ENCODE measurements around the gene GFOD2. TPM values are rescaled to one million over a fixed set of nuclear protein-coding genes. Genes with fewer than 3 reads are reported as not detected.

Gene GFOD2
- total RNA-seq (2014; rRNA removed; shearing (Covaris generic)): 10.2 and 17.5 TPM in 2 replicates
- 10.1 and 11.4 TPM in 2 replicates for polyA plus RNA-seq (2016; fragmentation: Nextera tagmentation; extraction: Ambion mirVana)

DNA sequence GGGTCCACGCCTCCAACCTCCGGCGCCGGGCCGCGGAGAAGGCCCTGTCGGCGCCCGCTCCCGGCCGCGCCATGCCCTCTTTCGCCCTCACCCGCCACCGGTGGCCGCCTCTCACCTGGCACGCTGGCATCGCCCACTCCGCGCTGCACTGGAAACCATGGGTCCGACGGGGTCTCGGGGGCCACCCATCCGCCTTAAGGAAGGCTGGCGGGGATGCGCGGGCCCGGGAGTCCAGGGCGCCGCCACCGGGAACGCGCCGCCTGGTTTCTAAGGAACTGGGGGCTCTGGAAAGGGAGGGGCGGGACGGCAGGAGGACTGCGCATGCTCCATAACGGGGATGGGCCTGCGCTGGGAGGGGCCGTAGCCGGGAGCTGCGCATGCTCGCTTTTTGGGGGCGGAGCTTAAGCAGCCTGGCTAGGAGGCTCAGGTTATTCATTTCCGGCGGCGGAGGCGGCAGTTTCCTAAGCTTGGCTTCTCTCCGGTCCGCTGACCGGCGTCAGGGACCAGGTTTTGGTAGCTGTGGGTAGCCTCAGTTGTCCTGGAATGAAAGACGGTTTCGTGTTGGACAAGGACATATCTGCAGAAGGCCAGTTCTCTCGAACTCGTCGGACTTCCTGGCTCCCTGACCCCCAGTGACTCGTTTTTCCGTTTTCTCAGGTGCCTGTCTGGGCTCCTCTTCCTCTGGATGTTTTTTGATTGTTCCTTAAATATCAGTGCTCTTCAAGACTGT lies at the start of gene GFOD2:
TSS of gene GFOD2 (minus strand) at position 269 of the 730 bp plus-strand sequence. CDS start 33,601 bp downstream, outside the sequence.
- Histone ChIP-seq H4K20me1 (ENCODE audit: insufficient read depth) (no peaks in the 10 kb centered on the region; the same call in 1 of the 2 replicates), H3K79me2 (ENCODE audit: insufficient read depth) (peaks cover 49% of the 10 kb centered on the region), H3F3A (ENCODE audit: insufficient read depth) (peaks cover 23% of the 10 kb centered on the region; the same call in 1 of the 2 replicates), H3K9me3 (ENCODE audit: low read depth) (no peaks in the 10 kb centered on the region), H3K9ac (peak within 1 kb of the TSS; percentile 85), H3K27me3 (replicated peaks; ENCODE audit: insufficient read depth) (no peaks in the 10 kb centered on the region), H3K4me1 (ENCODE audit: insufficient read depth) (peaks cover 30% of the 10 kb centered on the region), H2AFZ (peak within 1 kb of the TSS; percentile 94), H3K27ac (peak within 1 kb of the TSS; percentile 84), H3K9me2 (ENCODE audit: insufficient read depth) (no peaks in the 10 kb centered on the region), H3K4me2 (ENCODE audit: unreplicated experiment) (peak within 1 kb of the TSS; percentile 99), H3K4me3 (peak within 1 kb of the TSS; percentile 84), H3K36me3 (ENCODE audit: low read depth) (no peaks in the 10 kb centered on the region)
- in situ Hi-C loops (cut with MboI): no loop called here
- TF ChIP-seq EZH2 (IDR thresholded peaks at IDR 0.05; ENCODE audit: insufficient read depth, poor library complexity, severe bottlenecking): no peak
- no peak for TF ChIP-seq EZH2phosphoT487 (IDR thresholded peaks at IDR 0.05; ENCODE audit: insufficient read depth, low read depth)
- WGBS, 2 experiments (ENCODE audit: low coverage in 1 of 2, low lambda C conversion rate in 2 of 2, missing lambda C conversion rate in 2 of 2): 1 to 2% methylated on average over 49 to 58 of the region's 59 CpGs
- DNase-seq: peak; percentile 97

DNA sequence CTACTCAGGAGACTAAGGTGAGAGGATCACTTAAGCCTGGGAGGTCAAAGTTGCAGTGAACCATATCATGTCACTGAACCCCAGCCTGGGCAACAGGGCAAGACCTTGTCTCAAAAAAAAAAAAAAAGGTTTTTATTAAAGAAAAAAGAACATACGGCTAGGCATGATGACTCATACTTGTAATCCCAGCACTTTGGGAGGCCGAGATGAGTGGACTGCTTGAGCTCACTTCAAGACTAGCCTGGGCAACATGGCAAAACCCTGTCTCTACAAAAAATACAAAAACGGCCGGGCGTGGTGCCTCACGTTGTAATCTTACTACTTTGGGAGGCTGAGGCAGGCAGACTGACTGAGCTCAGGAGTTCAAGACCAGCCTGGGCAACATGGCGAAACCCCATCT lies 48.8 kb upstream of the GFOD2 start:
- no peaks in the 10 kb centered on the region for H3K27me3 ChIP-seq (replicated peaks; ENCODE audit: insufficient read depth)
- H3K36me3 ChIP-seq (ENCODE audit: low read depth): no peaks in the 10 kb centered on the region
- H3K9me3 ChIP-seq (ENCODE audit: low read depth): no peaks in the 10 kb centered on the region
- peaks cover 4% of the 10 kb centered on the region; the same call in 1 of the 2 replicates for H4K20me1 ChIP-seq (ENCODE audit: insufficient read depth)
- no peak overlapping the region for H2AFZ ChIP-seq
- DNase-seq: peak; percentile 77
- no peak overlapping the region for H3K4me3 ChIP-seq
- no peaks in the 10 kb centered on the region for H3K4me1 ChIP-seq (ENCODE audit: insufficient read depth)
- H3K27ac ChIP-seq: no peak overlapping the region
- no peaks in the 10 kb centered on the region for H3K9me2 ChIP-seq (ENCODE audit: insufficient read depth)
- no peak overlapping the region for H3K4me2 ChIP-seq (ENCODE audit: unreplicated experiment)
- in situ Hi-C loops (cut with MboI): no loop called here
- H3F3A ChIP-seq (ENCODE audit: insufficient read depth): no peaks in the 10 kb centered on the region
- peaks cover 7% of the 10 kb centered on the region; the same call in 1 of the 2 replicates for H3K79me2 ChIP-seq (ENCODE audit: insufficient read depth)
- WGBS, 2 experiments (ENCODE audit: low coverage in 1 of 2, low lambda C conversion rate in 2 of 2, missing lambda C conversion rate in 2 of 2): 69 to 74% methylated on average over 7 of the region's 7 CpGs
- no peak overlapping the region for H3K9ac ChIP-seq
- TF ChIP-seq EZH2 (IDR thresholded peaks at IDR 0.05; ENCODE audit: insufficient read depth, poor library complexity, severe bottlenecking) (no peak), EZH2phosphoT487 (IDR thresholded peaks at IDR 0.05; ENCODE audit: insufficient read depth, low read depth) (no peak)

DNA sequence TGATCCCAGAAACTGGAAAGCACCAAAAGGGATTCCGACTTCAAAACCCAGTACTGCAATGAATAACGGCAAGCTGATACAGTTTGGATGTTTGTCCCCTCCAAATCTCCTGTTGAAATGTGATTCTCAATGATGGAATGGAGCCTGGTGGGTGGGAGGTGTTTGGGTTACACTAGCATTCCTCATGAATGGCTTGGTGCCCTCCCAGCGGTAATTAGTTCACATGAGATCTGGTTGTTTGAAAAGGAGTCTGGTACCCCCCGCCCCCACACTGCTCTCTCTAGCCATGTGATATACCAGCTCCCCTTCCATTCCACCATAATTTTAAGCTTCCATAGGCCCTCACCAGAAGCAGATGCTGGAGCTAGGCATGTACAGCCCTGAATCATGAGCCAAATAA lies 47.2 kb upstream of the GFOD2 start:
- Histone ChIP-seq H3K36me3 (ENCODE audit: low read depth) (no peaks in the 10 kb centered on the region), H3K4me2 (ENCODE audit: unreplicated experiment) (no peak overlapping the region), H3K4me1 (ENCODE audit: insufficient read depth) (no peaks in the 10 kb centered on the region), H3K27me3 (replicated peaks; ENCODE audit: insufficient read depth) (no peaks in the 10 kb centered on the region), H3K9me2 (ENCODE audit: insufficient read depth) (no peaks in the 10 kb centered on the region), H3K27ac (no peak overlapping the region), H3K9ac (no peak overlapping the region), H3K79me2 (ENCODE audit: insufficient read depth) (no peaks in the 10 kb centered on the region; the same call in 1 of the 2 replicates), H3K9me3 (ENCODE audit: low read depth) (no peaks in the 10 kb centered on the region), H4K20me1 (ENCODE audit: insufficient read depth) (peaks cover 4% of the 10 kb centered on the region; the same call in 1 of the 2 replicates), H2AFZ (no peak overlapping the region), H3F3A (ENCODE audit: insufficient read depth) (no peaks in the 10 kb centered on the region), H3K4me3 (no peak overlapping the region)
- in situ Hi-C loops (cut with MboI): no loop called here
- WGBS, 2 experiments (ENCODE audit: low coverage in 1 of 2, low lambda C conversion rate in 2 of 2, missing lambda C conversion rate in 2 of 2): 75 to 78% methylated on average over 4 of the region's 4 CpGs
- no peak for TF ChIP-seq EZH2phosphoT487 (IDR thresholded peaks at IDR 0.05; ENCODE audit: insufficient read depth, low read depth)
- no peak for TF ChIP-seq EZH2 (IDR thresholded peaks at IDR 0.05; ENCODE audit: insufficient read depth, poor library complexity, severe bottlenecking)
- DNase-seq: no peak

- H4K20me1 ChIP-seq (ENCODE audit: insufficient read depth): no peaks in the 10 kb centered on the region
- no peaks in the 10 kb centered on the region for H3F3A ChIP-seq (ENCODE audit: insufficient read depth)
- no peaks in the 10 kb centered on the region for H3K36me3 ChIP-seq (ENCODE audit: low read depth)
- no peak overlapping the region for H3K4me2 ChIP-seq (ENCODE audit: unreplicated experiment)
- in situ Hi-C loops (cut with MboI): no loop called here
- 93 to 98% methylated on average over 7 of the region's 7 CpGs for WGBS, 2 experiments (ENCODE audit: low coverage in 1 of 2, low lambda C conversion rate in 2 of 2, missing lambda C conversion rate in 2 of 2)
- H3K27ac ChIP-seq: no peak overlapping the region
- no peak for DNase-seq
- no peaks in the 10 kb centered on the region for H3K27me3 ChIP-seq (replicated peaks; ENCODE audit: insufficient read depth)
- no peak overlapping the region for H3K4me3 ChIP-seq
- no peaks in the 10 kb centered on the region for H3K9me2 ChIP-seq (ENCODE audit: insufficient read depth)
- TF ChIP-seq EZH2phosphoT487 (IDR thresholded peaks at IDR 0.05; ENCODE audit: insufficient read depth, low read depth) (no peak), EZH2 (IDR thresholded peaks at IDR 0.05; ENCODE audit: insufficient read depth, poor library complexity, severe bottlenecking) (no peak)
- H3K9ac ChIP-seq: no peak overlapping the region
- H3K79me2 ChIP-seq (ENCODE audit: insufficient read depth): no peaks in the 10 kb centered on the region; the same call in 1 of the 2 replicates
- H2AFZ ChIP-seq: no peak overlapping the region
- H3K4me1 ChIP-seq (ENCODE audit: insufficient read depth): no peaks in the 10 kb centered on the region
- H3K9me3 ChIP-seq (ENCODE audit: low read depth): no peaks in the 10 kb centered on the region
Observed at GRCh38 chr16:67764158-67764667, 45.1 kb upstream of the GFOD2 start.
